Right cardiac atrium (tissue), 5 donors: ENCODE measurements around the gene TSPAN9. TPM values are rescaled to one million over a fixed set of nuclear protein-coding genes. Genes with fewer than 3 reads are reported as not detected.

ENCODE experiments used
- ATAC-seq, 2 donors: fragments of 200-7000 bp; cut with Tn5 transposase; one replicate each; pipeline versions ENCODE4 v1.8.0 to v1.9.1; 2020; ENCODE audit warnings: moderate library complexity in 2 of 2, mild to moderate bottlenecking in 1 of 2
- DNase-seq, 3 donors: peaks; one replicate each; pipeline ENCODE4 v3.0.0-alpha.2; 2020
- H3K27ac ChIP-seq: one replicate; pipeline ENCODE4 v1.5.1; 2013; ENCODE audit warnings: mild to moderate bottlenecking, low read length, control low read depth, moderate library complexity
- H3K27me3 ChIP-seq: one replicate; pipeline ENCODE4 v1.6.1; 2013; ENCODE audit not compliant: control insufficient read depth, insufficient read depth
- H3K4me1 ChIP-seq: one replicate; pipeline ENCODE4 v1.6.1; 2013; ENCODE audit warnings: low read length; ENCODE audit not compliant: control insufficient read depth, insufficient read depth
- H3K4me3 ChIP-seq: one replicate; pipeline ENCODE4 v1.5.1; 2013; ENCODE audit warnings: low read length, control low read depth
- H3K9me3 ChIP-seq: one replicate; pipeline ENCODE4 v1.6.1; 2013; ENCODE audit warnings: low read length; ENCODE audit not compliant: control insufficient read depth
- WGBS: extraction: QIAGEN DNeasy Blood & Tissue Kit; methylation state at CpG from one replicate; pipeline ENCODE4 v1.1.7; 2013; 5-methylcytosine and 5-hydroxymethylcytosine counted together
- intact Hi-C, 4 donors: fragments of 100-400 bp; cut with DNase I; formaldehyde crosslinking; loops; one replicate each; pipeline versions ENCODE4 v1.11.0 to v1.14.0; 2022 to 2023
- polyA plus RNA-seq: library from polyadenylated mRNA; stranded (reverse); fragments of 200-250 nt; gene quantifications from one replicate; pipeline ENCODE4 v1.2.3, GENCODE V29; 2013
- total RNA-seq, 4 donors: library from RNA; stranded (reverse); fragmentation: NEBNext Ultra II Directional; extraction: Animal tissue kit (Norgen Biotek cat#: 25700); gene quantifications; one replicate each; pipeline ENCODE4 v1.2.1, GENCODE V29; 2021
- donor health status: healthy with polysubstance abuse.
- donor health status: DM: no; HTN: yes; CAD: no.
- donor health status: DM: no; HTN: no; CAD: no.
- donor health status: DM: no; HTN: yes; CAD: no; lungs with severe emphysema.
- donor health status: DM: yes; HTN: yes; CAD: no.

The TSPAN9 gene
- total and polyA plus RNA-seq, 5 donors: 121 to 184 (median 161) TPM

DNA sequence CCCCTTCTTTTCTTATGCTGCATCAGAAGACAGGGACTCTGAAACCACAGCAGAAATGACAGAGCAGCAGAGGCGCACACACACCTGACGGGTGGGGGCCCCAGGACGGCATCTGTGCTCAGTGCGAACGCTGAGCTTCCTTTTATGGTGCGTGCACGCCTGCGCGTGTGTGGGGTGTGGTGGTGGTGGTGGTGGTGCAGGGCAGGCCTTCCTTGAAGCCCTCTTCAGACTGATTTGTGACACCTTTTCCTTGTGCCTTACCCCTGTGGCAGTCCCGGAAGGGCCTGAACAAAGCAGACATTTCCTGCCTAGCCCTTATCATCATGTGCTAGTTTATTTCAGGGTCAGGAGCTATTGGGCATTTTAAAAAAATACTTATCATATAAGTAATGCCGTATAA lies 75.7 kb downstream of the TSPAN9 start:
- peak; percentile 40 to 70 for ATAC-seq
- no peak overlapping the region for H3K27ac ChIP-seq
- H3K27me3 ChIP-seq: no peaks in the 10 kb centered on the region
- DNase-seq: peak in 2 of 3 donors; percentile 58 to 71
- H3K4me1 ChIP-seq: peaks cover 31% of the 10 kb centered on the region
- H3K4me3 ChIP-seq: no peak overlapping the region
- intact Hi-C loops: no loop called here
- H3K9me3 ChIP-seq: no peaks in the 10 kb centered on the region
- WGBS: 57% methylated on average over 11 of the region's 11 CpGs

DNA sequence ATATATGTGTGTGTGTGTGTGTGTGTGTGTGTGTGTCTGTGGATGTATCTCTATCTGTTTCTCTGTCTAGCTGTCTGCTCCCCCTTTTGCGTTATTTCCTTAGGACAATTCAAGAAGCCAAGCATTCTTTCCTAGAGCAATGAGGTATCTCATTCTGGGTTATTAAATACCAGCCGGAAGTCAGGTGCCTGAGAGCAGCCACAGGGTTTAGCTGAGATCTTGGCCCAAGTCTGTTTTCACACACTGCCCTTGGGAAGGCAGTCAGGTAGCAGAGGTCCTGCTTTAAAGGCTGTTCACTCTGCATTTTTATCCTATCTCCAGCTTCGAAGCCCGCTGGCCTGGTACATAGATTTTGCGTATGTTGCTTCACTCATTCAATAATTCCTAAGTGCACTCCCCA lies 76.8 kb downstream of the TSPAN9 start:
- H3K4me1 ChIP-seq: peaks cover 32% of the 10 kb centered on the region
- no peak overlapping the region for H3K27ac ChIP-seq
- ATAC-seq (no peak), DNase-seq (no peak)
- intact Hi-C loops: no loop called here
- no peaks in the 10 kb centered on the region for H3K9me3 ChIP-seq
- H3K27me3 ChIP-seq: no peaks in the 10 kb centered on the region
- no peak overlapping the region for H3K4me3 ChIP-seq
- WGBS: 69% methylated on average over 5 of the region's 5 CpGs

DNA sequence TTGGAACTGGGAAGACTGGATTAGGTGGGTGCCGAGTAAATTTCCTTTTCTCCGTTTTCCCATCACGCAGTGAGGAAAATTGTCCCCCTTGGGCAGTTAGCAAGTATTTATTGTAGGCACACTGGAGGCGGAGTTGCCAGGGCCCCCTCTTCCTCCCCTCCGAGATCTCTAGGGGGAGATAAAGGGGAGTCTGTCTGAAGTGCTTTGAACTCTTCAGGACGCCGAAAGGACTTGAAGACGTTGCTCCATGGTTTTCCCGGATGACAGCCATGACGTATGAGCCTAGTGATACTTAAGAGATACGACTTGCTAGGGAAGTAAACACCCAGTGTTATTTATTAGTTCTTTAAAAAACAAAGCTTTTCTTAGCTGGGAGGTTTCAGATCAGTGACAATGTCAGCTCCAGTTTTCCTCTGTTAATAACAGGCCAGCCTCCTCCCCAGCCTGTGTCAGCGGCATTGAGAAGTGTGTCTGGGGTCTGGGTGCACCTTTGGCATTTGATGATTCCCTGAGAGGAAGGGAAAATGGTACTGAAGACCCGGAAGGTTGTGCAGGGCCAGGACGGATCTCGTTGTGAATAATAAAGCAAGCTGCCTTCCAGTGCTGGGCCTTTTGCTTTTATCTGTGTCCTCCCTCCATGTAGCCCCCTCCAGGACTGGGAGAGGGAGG lies 78.7 kb downstream of the TSPAN9 start:
- no peak for DNase-seq
- intact Hi-C loops: no loop called here
- Histone ChIP-seq H3K4me3 (no peak overlapping the region), H3K9me3 (no peaks in the 10 kb centered on the region), H3K27ac (no peak overlapping the region), H3K4me1 (peaks cover 23% of the 10 kb centered on the region), H3K27me3 (no peaks in the 10 kb centered on the region)
- 64% methylated on average over 15 of the region's 15 CpGs for WGBS
- no peak for ATAC-seq

DNA sequence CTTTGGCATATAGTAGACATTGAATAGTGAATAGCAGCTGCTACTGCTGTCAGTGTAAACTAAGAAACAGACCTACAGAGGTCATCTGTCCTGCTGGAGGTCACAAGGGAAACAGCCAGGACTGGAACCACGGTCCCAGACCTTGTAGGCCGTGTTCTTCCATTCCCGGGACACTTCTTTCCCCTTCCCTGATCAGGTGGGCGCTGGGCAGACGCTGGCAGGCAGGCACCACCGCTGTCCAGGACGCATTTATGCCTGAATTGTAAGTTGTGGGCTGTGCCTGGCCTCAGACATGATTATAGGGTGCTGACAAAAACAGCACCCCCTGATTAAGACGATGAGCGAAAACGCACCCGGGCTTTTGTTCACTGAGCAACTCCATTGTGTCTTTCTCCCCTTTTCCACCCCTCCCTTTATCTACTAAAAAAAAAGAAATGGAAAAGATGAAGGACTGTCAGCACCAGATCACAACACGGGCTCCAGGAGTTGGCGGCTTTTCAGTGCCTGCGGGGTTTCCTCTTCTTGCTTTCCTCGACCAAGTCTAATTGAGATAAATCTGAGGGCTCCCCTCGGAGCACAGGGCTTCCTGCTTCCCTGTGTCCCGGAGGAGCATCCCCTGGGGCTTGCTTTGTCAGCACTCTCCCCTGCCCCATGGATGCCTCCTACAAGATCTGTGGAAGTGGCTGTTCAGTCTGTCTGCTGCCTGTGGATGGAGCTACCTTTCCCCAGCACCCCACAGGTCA lies 80.6 kb downstream of the TSPAN9 start:
- 54% methylated on average over 17 of the region's 17 CpGs for WGBS
- Histone ChIP-seq H3K27ac (no peak overlapping the region), H3K27me3 (no peaks in the 10 kb centered on the region), H3K9me3 (no peaks in the 10 kb centered on the region), H3K4me3 (no peak overlapping the region), H3K4me1 (peaks cover 16% of the 10 kb centered on the region)
- peak in 1 of 2 donors; percentile 22 for ATAC-seq
- DNase-seq: peak in 1 of 3 donors; percentile 58
- intact Hi-C loops: no loop called here

DNA sequence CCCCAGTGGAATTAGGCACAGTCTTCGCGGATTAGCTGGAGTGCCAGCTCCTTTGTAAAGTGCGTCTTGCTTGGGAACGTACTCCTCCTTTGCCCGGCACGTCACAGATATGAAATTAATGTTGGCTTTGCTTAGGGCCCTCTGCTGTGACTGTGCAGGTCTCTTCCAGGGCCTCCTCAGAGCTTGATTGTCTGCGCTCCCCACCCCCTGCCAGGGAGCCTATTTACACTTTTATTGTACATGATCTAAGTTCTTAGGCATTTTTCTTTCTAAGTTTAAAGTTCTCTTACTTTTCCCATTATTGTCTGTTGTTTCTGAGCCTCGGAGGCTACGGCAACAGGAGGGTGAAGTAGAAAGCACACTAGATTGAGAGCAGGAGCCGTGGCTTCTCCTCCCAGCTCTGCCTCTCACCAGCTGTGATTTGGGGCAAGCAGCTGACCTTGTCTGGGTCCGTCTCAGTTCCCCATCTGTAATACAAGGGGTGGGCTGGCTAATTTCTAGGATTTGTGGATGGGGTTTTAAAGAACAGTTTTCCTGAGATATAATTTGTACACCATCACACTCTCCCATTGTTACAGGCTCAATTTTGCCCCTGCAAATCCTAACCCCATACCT lies 81.8 kb downstream of the TSPAN9 start:
- Histone ChIP-seq H3K27me3 (no peaks in the 10 kb centered on the region), H3K4me3 (no peak overlapping the region), H3K9me3 (no peaks in the 10 kb centered on the region), H3K27ac (no peak overlapping the region), H3K4me1 (peaks cover 16% of the 10 kb centered on the region)
- intact Hi-C loops: no loop called here
- ATAC-seq: peak in 1 of 2 donors; percentile 28
- DNase-seq: peak in 1 of 3 donors; percentile 51
- 51% methylated on average over 11 of the region's 11 CpGs for WGBS

DNA sequence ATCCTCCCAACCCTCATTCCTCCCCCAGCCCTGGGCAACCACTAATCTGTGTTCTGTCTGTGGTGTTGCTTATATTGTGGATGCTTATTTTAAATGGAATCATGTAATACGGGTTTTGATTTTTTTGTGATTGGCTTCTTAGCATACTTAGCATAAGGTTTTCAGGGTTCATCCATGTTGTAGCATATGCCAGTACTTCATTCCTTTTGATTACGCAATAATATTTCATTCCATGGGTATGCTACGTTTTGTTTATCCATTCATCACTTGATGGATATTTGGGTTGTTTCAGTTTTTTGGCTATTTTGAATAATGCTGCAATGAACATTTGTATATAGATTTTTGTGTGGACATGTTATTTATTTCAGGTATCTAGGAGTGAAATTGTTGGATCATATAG lies 82.9 kb downstream of the TSPAN9 start:
- intact Hi-C loops: no loop called here
- no peaks in the 10 kb centered on the region for H3K27me3 ChIP-seq
- 78% methylated on average over 3 of the region's 3 CpGs for WGBS
- no peaks in the 10 kb centered on the region for H3K9me3 ChIP-seq
- no peak overlapping the region for H3K27ac ChIP-seq
- ATAC-seq (no peak), DNase-seq (no peak)
- H3K4me1 ChIP-seq: peaks cover 11% of the 10 kb centered on the region
- no peak overlapping the region for H3K4me3 ChIP-seq

DNA sequence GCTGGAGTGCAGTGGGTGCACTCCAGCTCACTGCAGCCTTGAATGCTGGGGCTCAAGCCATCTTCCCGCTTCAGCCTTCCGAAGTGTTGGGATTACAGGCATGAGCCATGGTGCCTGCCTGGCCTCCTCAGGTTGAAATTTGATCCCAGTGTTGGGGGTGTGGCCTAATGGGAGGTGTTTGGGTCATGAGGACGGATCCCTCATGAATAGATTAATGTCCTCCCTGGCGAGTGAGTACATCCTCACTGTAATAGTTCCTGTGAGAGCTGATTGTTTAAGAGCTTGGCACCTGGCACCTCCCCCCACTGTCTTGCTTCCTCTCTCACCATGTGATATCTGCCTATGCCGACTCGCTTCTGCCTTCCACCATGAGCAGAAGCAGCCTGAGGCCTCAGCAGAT lies 84.7 kb downstream of the TSPAN9 start:
- intact Hi-C loops: no loop called here
- Histone ChIP-seq H3K9me3 (no peaks in the 10 kb centered on the region), H3K4me3 (no peak overlapping the region), H3K4me1 (peaks cover 11% of the 10 kb centered on the region), H3K27ac (no peak overlapping the region), H3K27me3 (no peaks in the 10 kb centered on the region)
- ATAC-seq (no peak), DNase-seq (no peak)
- WGBS: 71% methylated on average over 6 of the region's 6 CpGs

DNA sequence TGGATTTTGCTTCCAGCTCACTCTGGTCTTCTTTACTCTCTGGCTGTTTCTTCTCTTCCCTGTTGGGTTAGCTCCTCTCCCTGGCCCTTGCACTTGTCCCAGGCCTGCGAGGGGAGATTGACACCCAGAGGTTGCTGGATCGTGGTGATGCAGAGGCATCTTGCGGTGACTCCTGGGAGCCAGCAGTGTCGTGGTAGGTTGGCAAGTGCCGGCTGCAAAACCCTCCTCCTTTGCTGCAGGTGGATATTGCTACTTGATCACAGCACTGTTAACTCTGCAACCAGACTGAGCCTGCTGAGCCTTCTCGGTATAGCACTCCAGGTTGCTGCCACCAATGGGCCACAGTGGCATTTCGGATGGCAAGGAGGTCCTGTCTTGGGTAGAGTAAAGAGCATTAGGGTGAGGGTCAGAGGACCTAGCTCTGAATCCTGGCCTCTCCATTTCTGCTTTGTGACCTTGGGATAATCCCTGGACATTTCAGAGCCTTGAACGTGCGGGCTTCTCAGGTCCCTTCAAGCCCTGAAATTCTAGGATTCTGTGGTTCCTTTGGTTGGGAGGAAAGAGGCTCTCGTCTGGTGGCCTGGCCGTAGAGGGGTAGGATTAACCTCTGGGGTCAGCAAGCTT lies 87.4 kb downstream of the TSPAN9 start:
- no peaks in the 10 kb centered on the region for H3K4me1 ChIP-seq
- no peaks in the 10 kb centered on the region for H3K27me3 ChIP-seq
- ATAC-seq (peak in 1 of 2 donors; percentile 11), DNase-seq (no peak)
- intact Hi-C loops: no loop called here
- H3K9me3 ChIP-seq: no peaks in the 10 kb centered on the region
- no peak overlapping the region for H3K4me3 ChIP-seq
- H3K27ac ChIP-seq: no peak overlapping the region
- WGBS: 82% methylated on average over 11 of the region's 11 CpGs

DNA sequence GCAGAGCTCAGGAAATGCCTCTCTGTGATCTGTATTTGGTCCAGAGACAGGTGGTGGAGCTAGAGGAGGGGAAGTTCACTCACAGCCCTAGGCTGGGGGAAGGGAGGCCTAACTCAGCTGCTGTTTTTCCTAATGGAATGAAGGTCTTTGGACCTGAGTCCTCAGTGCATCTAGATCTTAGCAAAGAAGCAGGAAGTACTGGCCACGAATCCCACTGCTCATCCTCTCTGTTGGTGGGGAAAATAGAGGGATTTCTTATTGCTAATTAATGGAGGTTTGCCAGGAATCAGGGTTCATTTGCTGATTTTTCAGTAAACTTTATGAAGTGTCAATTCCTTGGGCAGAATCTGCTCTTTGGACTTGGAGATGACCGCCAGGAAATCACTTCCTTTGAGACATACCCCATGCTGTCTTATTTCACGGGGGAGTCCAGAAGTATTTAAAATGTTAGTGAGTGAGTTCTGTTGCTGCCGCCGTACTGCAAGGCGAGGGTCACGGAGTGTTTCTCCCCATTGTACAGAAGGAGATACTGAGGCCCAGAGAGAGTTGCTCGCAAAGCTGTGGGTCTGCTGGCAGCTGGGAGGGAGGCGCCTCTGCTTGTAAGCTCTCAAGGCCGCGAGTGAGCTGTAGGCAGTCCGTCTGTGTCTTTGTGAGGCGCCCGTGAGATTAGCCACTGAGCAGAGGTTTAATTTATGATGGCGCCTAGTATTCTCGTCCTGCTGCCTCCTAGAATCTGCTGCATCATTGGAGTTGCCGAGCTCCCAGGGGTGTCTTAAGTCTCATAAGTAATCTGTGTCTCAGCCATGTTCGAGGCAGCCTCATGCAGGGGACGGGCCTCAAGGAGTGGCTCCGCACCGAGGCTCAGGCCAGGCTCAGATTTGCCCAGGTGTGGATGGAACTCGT lies 88.2 kb downstream of the TSPAN9 start:
- H3K9me3 ChIP-seq: no peaks in the 10 kb centered on the region
- WGBS: 93% methylated on average over 22 of the region's 22 CpGs
- no peak overlapping the region for H3K4me3 ChIP-seq
- H3K4me1 ChIP-seq: no peaks in the 10 kb centered on the region
- DNase-seq (no peak), ATAC-seq (peak; percentile 17 to 63)
- intact Hi-C loops: no loop called here
- no peaks in the 10 kb centered on the region for H3K27me3 ChIP-seq
- H3K27ac ChIP-seq: no peak overlapping the region

DNA sequence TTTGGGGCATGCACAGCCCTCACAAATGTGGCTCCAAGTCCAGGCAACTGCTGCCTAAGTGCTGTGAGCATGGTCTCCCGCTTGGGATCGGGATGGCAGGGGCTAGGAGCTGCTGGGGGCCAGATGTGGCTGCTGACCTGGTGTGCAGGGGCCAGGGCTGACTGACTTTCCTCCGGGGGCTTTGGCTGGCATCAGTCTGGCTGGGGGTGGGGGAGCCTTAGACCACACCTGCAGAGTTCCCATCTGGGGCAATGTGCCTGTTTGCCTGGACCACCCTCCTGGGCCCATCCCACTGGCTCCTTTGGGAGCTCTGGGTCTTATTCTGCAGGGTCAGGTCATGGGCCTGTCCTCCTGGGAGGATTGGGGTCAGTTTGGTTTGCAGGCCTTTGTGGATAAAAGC lies 90.5 kb downstream of the TSPAN9 start:
- DNase-seq: no peak
- ATAC-seq: no peak
- Histone ChIP-seq H3K9me3 (no peaks in the 10 kb centered on the region), H3K27me3 (no peaks in the 10 kb centered on the region), H3K27ac (no peak overlapping the region), H3K4me1 (no peaks in the 10 kb centered on the region), H3K4me3 (no peak overlapping the region)
- 94% methylated on average over 3 of the region's 3 CpGs for WGBS
- intact Hi-C loops: no loop called here
